Measurements from ENCODE around the gene RASD2.
A peak's percentile ranks its signal among the peaks of the same experiment; 100 is the strongest.

The RASD2 gene

DNA sequence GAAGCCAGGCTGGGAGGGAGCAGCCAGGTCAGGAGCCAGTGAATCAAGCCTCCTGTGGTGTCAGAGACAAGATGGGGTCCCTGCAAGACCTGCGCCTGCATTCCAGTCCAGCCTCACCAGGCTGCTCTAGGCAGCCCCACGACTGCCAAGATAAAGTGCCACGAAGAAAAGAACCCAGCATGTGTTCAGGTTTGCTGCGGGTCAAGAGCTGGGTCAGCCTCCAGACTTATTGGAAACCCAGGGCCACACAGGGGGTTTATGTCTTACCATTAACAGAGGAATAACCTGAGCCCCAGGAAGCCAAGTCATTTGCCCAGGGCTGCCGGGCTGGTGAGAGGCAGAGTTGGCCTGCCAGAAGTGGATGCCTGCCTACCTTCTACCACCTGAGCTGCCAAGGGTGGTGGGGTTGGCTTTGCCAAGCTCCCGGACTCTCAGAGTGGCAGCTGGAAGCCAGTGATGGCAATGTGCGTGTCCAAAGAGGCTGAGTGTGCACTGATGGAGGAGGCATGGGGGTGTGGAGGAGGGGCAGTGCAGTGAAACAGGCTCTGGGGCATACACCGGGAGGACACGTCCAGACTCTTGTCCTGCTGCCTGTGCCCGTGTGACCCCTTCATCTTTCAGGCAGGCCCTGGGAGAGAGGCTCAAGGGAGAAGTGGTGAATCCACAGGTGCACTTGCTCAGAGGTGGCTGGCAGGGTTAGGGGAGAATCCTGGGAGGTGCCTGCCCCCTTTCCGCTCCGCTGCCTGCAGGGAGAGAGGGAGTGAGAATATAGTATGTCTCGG, 1.7 kb downstream of the RASD2 start:
- no peak for DNase-seq (ENCODE audit: low spot score)

DNA sequence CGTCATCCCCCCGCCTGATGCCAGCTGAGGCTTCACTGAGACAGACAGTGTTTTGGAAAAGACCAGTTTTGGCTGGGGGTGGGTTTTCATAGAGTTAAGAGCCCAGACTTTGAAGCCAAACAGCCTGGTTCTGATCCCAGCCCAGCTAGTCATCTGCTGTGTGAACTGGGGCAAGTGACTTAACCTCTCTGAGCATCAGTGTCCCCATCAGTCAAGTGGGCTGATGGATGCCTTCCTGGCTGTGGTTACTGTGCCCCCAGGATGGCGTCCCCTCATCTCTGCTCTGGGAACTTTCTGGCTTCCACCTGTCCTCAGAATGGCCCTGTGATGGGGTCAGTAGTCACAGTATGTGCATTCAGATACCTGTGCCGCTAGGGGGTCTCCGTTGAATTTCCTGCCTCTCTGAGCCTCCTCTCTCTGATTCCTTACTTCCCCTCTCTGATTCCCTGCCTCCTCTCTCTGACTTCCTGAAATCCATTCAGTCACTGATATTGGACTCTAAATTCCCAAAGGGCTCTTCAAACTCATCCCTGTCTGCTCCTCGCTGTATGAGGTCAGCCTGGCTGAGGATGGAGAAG, 2.4 kb downstream of the RASD2 start:
- no peak for DNase-seq (ENCODE audit: low spot score)

DNA sequence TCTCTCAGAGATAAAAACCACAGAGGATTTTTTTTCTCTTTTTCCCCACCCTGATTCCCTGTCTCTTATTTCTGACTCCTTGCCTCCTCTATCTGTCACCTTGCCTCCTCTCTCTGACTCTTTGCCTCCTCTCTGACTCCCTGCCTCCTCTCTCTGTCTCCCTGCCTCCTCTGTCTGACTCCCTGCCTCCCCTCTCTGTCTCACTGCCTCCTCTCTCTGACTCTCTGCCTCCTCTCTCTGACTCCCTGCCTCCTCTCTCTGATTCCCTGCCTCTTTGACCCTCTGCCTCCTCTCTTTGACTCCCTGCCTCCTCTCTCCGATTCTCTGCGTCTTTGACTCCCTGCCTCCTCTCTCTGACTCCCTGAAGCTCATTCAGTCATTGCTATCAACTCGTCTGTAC, 3.1 kb downstream of the RASD2 start:
- no peak for DNase-seq (ENCODE audit: low spot score)

DNA sequence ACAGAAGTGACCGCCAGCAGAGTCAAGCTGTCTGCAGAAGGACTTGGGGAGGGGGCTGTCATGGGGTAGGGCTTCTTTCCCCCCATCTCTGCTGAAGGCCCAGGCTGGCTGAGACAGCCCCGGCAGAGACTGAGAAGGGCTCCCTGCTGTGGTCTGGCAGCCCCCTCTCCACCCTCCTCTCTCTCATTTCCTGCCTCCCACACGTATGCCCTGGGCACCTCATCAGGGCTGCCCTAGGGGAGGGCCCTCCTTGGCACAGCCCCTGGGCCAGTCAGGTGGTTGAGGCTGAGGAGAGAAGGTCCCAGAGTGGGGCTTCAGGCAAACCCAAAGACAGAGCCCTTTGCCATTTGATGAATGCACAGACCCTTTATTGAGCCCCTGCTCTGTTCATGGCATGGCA, 3.6 kb downstream of the RASD2 start:
- no peak for DNase-seq (ENCODE audit: low spot score)

- DNase-seq (ENCODE audit: low spot score): no peak
Observed at GRCh38 chr22:35544827-35545226, 4.2 kb downstream of the RASD2 start.

DNA sequence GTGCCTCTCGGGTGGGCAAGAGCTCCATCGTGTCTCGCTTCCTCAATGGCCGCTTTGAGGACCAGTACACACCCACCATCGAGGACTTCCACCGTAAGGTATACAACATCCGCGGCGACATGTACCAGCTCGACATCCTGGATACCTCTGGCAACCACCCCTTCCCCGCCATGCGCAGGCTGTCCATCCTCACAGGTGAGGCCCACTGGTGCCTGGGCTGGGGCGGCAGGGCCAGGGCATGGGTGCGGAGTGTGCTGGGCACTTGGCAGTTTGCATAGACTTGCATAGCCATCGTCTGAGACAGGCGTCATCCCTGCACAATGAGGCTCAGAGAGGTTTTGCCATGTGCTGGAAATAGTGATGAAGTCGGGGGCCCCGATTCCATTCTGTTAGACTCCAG, 6.3 kb downstream of the RASD2 start:
- no peak for DNase-seq (ENCODE audit: low spot score)

DNA sequence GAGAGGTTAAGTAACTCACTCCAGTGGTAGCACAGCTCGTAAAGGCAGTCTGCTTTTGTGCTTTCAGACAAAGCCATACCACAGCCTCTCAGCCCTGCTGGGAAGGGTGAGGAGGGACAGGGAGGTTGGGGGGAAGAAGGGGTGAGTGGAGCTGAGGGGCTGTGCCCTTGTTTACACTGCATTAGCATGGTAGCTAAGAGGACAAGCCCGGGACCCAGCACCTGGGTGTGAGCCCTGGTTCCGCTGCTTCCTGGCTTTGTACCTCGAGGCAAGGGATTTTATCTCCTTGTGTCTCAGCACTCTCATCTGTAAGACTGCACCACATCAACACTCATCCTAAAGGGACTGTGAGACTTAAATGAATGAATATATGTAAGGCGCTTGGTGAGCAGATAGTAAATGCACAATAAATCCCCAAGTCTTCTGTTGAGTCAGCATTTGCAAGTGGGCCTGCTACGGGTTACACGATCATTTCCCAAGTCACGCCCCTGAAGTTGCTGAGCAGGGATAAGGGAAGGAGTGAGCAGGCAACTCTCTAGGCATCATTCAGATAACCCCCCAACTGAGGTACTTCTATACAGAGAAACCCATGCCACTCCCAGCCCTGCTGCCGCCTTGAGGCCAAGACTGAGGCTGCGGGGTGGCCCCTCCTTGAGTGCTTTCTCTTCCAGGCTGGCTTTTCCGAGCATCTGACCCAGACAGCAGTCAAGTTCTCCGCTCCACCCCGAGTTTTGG, 7.5 kb downstream of the RASD2 start:
- DNase-seq (ENCODE audit: low spot score): no peak

DNA sequence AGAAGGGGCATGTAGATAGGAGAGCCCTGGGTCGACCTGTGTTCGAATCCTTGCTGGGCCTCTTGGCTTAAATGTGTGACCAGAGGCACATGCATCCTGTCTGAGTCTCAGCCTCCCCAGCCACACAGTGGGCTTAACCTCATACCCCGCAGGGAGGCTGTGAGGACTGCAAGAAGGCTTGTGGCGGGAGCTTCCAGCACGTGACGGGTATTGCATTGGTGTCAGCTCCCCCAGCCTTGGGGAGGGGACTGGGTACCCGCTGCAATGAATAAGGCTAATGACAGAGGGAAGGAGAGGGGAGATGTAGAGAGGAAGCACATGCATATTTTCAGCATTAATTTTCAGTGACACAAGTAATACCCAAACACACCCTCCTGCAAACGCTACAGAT, 8.1 kb downstream of the RASD2 start:
- no peak for DNase-seq (ENCODE audit: low spot score)

DNA sequence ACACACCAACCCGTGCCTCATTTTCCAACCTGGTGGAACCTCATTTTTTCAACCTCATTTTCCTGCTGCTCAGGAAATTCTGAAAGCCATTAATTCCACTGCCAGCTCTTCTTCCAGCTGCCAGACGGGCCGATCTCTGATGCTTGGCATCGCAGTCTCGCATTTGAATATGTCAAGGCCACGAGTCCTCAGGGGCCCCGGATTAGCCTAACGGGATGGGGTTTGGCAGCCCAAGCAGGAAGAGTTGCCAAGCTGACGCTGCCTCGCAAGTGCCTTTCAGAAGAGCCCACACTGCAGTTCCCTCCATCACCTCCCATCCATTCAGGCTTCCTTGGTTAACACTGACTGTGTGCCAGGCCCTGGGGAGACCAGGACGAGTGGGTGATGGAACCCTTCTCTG, 8.7 kb downstream of the RASD2 start:
- DNase-seq (ENCODE audit: low spot score): no peak

DNA sequence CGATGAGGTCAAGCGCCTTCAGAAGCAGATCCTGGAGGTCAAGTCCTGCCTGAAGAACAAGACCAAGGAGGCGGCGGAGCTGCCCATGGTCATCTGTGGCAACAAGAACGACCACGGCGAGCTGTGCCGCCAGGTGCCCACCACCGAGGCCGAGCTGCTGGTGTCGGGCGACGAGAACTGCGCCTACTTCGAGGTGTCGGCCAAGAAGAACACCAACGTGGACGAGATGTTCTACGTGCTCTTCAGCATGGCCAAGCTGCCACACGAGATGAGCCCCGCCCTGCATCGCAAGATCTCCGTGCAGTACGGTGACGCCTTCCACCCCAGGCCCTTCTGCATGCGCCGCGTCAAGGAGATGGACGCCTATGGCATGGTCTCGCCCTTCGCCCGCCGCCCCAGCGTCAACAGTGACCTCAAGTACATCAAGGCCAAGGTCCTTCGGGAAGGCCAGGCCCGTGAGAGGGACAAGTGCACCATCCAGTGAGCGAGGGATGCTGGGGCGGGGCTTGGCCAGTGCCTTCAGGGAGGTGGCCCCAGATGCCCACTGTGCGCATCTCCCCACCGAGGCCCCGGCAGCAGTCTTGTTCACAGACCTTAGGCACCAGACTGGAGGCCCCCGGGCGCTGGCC, 11.0 kb downstream of the RASD2 start:
- DNase-seq (ENCODE audit: low spot score): no peak

DNA sequence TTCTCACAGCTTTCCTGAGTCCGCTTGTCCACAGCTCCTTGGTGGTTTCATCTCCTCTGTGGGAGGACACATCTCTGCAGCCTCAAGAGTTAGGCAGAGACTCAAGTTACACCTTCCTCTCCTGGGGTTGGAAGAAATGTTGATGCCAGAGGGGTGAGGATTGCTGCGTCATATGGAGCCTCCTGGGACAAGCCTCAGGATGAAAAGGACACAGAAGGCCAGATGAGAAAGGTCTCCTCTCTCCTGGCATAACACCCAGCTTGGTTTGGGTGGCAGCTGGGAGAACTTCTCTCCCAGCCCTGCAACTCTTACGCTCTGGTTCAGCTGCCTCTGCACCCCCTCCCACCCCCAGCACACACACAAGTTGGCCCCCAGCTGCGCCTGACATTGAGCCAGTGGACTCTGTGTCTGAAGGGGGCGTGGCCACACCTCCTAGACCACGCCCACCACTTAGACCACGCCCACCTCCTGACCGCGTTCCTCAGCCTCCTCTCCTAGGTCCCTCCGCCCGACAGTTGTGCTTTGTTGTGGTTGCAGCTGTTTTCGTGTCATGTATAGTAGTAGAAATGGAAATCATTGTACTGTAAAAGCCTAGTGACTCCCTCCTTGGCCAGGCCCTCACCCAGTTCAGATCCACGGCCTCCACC, 11.7 kb downstream of the RASD2 start:
- DNase-seq (ENCODE audit: low spot score): peak; percentile 50

DNA sequence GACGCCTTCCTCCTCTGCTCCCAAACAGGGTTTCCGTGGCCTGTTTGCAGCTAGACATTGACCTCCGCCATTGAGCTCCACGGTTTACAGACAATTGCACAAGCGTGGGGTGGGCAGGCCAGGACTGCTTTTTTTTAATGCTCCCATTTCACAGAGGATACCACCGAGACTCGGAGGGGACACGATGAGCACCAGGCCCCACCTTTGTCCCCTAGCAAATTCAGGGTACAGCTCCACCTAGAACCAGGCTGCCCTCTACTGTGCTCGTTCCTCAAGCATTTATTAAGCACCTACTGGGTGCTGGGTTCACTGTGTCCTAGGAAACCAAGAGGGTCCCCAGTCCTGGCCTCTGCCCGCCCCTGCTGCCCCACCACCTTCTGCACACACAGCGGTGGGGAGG, 12.2 kb downstream of the RASD2 start:
- DNase-seq (ENCODE audit: low spot score): no peak

- no peak for DNase-seq (ENCODE audit: low spot score)
Observed at GRCh38 chr22:35553341-35553740, 12.7 kb downstream of the RASD2 start.

DNA sequence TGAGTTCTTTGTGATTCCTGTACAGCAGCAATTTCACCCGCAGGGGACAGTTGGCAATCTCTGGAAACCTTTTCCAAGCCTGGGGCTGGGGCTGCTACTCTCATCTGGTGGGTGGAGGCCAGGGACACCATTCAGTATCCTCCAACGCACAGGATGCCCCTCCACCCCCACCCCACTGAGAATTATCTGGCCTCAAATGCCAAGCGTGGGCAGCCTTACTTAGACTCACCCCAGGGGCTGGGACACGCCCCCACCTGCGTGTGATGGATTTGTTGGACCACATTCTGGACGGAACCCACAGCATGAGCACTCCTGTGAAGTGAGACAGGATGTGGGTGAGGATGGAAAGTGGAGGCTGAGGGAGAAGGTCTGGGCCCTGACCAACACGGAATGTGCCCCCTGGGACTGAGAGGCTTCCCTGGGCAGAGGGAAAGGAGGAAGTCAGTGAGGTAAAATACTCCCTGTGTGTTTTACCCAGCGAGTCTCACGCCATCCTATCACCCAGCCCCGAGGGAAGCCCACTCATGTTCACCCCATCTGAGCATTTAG, 13.7 kb downstream of the RASD2 start:
- no peak for DNase-seq (ENCODE audit: low spot score)

GRCh38 chr22:35555483-35555890, 14.9 kb downstream of the RASD2 start:
- peak; percentile 65 for DNase-seq (ENCODE audit: low spot score)

- DNase-seq (ENCODE audit: low spot score): no peak
Observed at GRCh38 chr22:35555946-35556547, 15.4 kb downstream of the RASD2 start.

DNA sequence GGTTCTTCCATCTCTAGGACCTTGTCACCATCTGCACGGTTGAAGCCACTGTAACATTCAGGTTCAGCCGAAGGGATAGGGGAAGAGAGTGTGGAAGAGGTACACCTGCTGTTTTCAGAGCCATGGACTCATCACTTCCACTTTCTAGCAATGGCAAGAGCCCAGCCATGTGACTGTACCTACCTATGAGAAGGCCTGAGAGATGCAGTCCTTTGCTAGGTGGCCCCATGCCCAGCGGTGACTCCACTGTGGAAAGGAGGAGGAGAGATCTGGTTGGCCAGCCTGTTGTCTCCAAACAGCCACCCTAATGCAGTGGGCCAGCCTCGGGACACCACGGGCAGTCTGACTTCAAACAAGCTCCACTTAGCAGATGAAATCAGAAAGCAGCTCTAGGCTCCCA, 16.0 kb downstream of the RASD2 start:
- peak; percentile 18 for DNase-seq (ENCODE audit: low spot score)

DNA sequence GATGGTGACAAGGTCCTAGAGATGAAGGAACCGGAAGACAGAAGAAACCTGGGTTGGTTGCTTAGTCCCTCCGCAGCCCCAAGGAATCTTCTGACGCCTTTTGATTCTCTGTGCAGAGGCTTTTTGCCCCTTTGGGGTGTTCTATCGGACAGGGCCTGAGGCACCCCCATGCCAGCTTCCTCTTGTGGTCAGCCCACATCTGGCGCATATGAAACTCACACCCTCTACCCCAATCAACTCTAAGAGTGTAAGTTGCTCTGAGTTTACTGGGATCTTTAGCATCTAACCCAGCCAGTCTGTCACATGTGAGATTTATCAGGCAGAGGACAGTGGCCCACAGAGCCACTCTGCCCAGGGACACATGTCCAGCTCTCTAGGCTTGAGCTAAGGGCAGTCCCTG, 17.4 kb downstream of the RASD2 start:
- no peak for DNase-seq (ENCODE audit: low spot score)

DNA sequence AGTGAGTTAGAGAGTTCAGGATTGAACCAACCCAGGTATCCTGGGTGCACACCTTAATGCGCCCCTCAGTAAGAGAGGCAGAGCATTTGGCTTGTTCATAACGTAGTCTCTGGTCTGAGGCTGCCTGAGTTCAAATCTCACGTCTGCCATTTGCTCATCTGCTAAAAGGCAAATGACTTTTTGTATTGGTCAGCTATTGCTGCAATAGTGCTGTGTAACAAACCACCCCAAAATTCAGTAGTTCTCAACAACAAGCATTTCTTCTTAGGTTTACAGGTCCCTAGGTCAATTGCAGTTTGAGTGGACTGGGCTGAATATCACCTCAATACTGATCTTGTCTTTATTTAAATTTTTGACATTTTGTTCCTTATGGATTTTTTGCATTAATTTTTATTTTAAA, 18.1 kb downstream of the RASD2 start:
- DNase-seq (ENCODE audit: low spot score): no peak

GRCh38 chr22:35559354-35560005, 18.8 kb downstream of the RASD2 start:
- DNase-seq (ENCODE audit: low spot score): no peak

GRCh38 chr22:35560366-35560765, 19.7 kb downstream of the RASD2 start:
- DNase-seq (ENCODE audit: low spot score): no peak
